ENCODE measurements around the gene CYTL1. TPM values are rescaled to one million over a fixed set of nuclear protein-coding genes. Genes with fewer than 3 reads are reported as not detected.

CYTL1 gene
- total RNA-seq, 1 donor from 2014 or later: not detected

DNA sequence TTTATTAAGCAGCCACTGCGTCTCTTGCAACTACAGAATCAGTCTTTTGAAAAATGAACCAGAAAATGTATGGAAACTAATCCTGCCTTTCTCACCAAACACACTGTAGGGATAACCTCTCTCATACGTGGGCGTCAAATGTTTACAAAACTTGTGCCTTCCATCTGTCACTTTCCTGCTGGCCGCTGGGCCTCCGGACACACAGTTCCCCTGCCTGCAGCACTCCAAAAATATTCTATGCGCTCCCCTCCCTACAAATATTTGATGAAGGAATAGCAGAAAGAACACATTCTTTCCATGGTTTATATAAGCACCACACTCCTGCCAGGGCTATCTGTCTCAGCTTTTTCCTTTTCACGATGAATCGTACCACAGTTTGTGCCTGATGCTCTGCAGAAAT lies 14.9 kb upstream of the CYTL1 start:
- Mint-ChIP-seq H3K4me3 (ENCODE audit: unreplicated experiment) (no peak overlapping the region), H3K36me3 (ENCODE audit: unreplicated experiment) (no peaks in the 10 kb centered on the region), H3K9me3 (ENCODE audit: unreplicated experiment) (peaks cover 2% of the 10 kb centered on the region), H3K4me1 (ENCODE audit: low read depth, unreplicated experiment) (peaks cover 8% of the 10 kb centered on the region), H3K27me3 (ENCODE audit: unreplicated experiment) (peaks cover 4% of the 10 kb centered on the region), H3K27ac (ENCODE audit: unreplicated experiment) (no peak overlapping the region)
- no peak for DNase-seq
- TF ChIP-seq, protein P1, sequence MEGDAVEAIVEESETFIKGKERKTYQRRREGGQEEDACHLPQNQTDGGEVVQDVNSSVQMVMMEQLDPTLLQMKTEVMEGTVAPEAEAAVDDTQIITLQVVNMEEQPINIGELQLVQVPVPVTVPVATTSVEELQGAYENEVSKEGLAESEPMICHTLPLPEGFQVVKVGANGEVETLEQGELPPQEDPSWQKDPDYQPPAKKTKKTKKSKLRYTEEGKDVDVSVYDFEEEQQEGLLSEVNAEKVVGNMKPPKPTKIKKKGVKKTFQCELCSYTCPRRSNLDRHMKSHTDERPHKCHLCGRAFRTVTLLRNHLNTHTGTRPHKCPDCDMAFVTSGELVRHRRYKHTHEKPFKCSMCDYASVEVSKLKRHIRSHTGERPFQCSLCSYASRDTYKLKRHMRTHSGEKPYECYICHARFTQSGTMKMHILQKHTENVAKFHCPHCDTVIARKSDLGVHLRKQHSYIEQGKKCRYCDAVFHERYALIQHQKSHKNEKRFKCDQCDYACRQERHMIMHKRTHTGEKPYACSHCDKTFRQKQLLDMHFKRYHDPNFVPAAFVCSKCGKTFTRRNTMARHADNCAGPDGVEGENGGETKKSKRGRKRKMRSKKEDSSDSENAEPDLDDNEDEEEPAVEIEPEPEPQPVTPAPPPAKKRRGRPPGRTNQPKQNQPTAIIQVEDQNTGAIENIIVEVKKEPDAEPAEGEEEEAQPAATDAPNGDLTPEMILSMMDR (IDR thresholded peaks at IDR 0.05; ENCODE audit: partially characterized antibody, unreplicated experiment): no peak

DNA sequence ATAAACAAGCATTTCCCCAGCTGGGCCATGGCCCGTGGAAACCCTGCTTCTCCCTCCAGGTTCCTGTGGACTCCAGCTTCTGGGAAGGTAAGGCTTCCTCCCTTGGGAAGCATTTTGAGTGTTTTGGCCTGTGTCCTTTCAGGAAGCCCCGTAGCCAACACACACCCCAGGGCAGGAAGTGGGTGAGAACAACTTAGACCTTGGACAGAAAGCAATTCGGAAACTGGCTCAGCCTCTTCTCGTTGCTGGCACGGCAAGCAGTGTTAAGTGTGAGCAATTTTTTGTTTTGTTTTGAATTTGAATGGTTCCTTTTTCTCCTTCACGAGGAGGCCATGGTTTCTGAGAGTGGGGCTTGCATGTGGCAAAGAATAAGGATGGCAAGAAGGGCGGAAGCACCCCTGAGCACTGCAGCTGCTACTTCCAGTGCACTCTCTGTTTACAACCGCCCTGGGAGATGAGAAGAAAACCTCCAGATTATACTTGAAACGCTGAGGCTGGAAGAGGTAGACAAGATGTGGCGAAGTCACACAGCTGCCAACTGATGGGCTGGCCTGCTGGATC lies 14.1 kb upstream of the CYTL1 start:
- TF ChIP-seq, protein P1 (IDR thresholded peaks at IDR 0.05; ENCODE audit: partially characterized antibody, unreplicated experiment): no peak
- Mint-ChIP-seq H3K4me1 (ENCODE audit: low read depth, unreplicated experiment) (peaks cover 8% of the 10 kb centered on the region), H3K9me3 (ENCODE audit: unreplicated experiment) (peaks cover 2% of the 10 kb centered on the region), H3K27ac (ENCODE audit: unreplicated experiment) (no peak overlapping the region), H3K4me3 (ENCODE audit: unreplicated experiment) (no peak overlapping the region), H3K27me3 (ENCODE audit: unreplicated experiment) (peaks cover 4% of the 10 kb centered on the region), H3K36me3 (ENCODE audit: unreplicated experiment) (no peaks in the 10 kb centered on the region)
- no peak for DNase-seq

DNA sequence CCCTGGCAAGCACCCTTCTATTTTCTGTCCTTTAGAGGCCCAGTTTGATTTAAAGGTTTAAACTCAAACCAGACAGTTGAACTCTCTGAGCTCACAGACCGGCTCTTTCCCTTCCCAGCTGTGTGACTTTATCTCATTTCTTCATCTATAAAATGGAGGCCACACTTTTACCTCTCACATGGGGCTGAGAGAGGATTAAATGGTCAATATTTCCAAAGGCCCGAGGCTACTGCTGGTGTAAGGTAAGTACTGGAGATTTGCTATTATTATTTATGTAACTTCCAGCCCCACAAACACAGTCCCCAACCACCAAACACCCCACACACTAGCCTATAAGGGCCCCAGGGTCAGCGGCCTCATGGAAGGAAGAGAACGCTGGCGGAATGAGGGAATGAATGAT lies 13.6 kb upstream of the CYTL1 start:
- TF ChIP-seq, protein P1 (IDR thresholded peaks at IDR 0.05; ENCODE audit: partially characterized antibody, unreplicated experiment): no peak
- peaks cover 2% of the 10 kb centered on the region for H3K9me3 Mint-ChIP-seq (ENCODE audit: unreplicated experiment)
- H3K36me3 Mint-ChIP-seq (ENCODE audit: unreplicated experiment): no peaks in the 10 kb centered on the region
- peaks cover 8% of the 10 kb centered on the region for H3K4me1 Mint-ChIP-seq (ENCODE audit: low read depth, unreplicated experiment)
- DNase-seq: no peak
- no peak overlapping the region for H3K4me3 Mint-ChIP-seq (ENCODE audit: unreplicated experiment)
- H3K27ac Mint-ChIP-seq (ENCODE audit: unreplicated experiment): no peak overlapping the region
- peaks cover 4% of the 10 kb centered on the region for H3K27me3 Mint-ChIP-seq (ENCODE audit: unreplicated experiment)

DNA sequence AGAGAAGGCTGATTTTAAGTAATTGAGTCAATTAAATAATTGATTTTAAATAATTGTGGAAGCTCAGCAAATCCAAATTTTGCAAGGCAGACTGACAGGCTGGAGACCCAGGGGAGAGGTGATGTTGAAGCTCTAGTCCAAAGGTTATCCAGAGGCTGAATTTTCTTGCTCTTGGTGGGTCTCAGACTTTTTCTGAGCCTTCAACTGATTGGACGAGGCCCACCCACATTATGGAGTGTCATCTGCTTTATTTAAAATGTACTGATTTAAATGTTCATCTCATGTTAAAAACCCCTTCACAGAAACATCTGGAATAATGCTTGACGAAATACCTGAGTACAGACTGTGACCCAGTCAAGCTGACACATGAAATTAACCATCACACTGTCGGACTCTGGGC lies 11.7 kb upstream of the CYTL1 start:
- TF ChIP-seq, protein P1 (IDR thresholded peaks at IDR 0.05; ENCODE audit: partially characterized antibody, unreplicated experiment): no peak
- no peak for DNase-seq
- H3K4me3 Mint-ChIP-seq (ENCODE audit: unreplicated experiment): no peak overlapping the region
- H3K27ac Mint-ChIP-seq (ENCODE audit: unreplicated experiment): no peak overlapping the region
- H3K4me1 Mint-ChIP-seq (ENCODE audit: low read depth, unreplicated experiment): peaks cover 8% of the 10 kb centered on the region
- no peaks in the 10 kb centered on the region for H3K36me3 Mint-ChIP-seq (ENCODE audit: unreplicated experiment)
- peaks cover 4% of the 10 kb centered on the region for H3K27me3 Mint-ChIP-seq (ENCODE audit: unreplicated experiment)
- peaks cover 2% of the 10 kb centered on the region for H3K9me3 Mint-ChIP-seq (ENCODE audit: unreplicated experiment)

DNA sequence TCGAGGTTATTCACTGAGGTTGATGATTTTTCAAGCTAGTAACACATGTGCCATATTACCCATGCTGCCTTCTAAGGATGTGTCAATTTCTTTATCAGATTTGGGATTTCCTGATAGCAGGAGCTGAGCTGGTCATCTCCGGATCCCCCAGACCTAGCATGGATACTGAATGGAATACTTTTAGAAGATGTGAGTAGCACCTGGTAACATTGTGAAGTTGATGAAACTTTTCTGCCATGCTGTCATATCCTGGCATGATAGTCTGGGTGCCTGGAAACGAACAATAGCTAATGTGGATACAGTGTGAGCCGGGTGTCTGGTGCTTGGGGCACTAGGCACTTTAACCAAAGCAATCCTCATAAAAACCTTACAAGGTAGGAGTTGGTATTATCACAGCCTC lies 11.0 kb upstream of the CYTL1 start:
- no peak overlapping the region for H3K27ac Mint-ChIP-seq (ENCODE audit: unreplicated experiment)
- no peaks in the 10 kb centered on the region for H3K36me3 Mint-ChIP-seq (ENCODE audit: unreplicated experiment)
- H3K4me3 Mint-ChIP-seq (ENCODE audit: unreplicated experiment): no peak overlapping the region
- H3K27me3 Mint-ChIP-seq (ENCODE audit: unreplicated experiment): peaks cover 4% of the 10 kb centered on the region
- H3K9me3 Mint-ChIP-seq (ENCODE audit: unreplicated experiment): peaks cover 2% of the 10 kb centered on the region
- H3K4me1 Mint-ChIP-seq (ENCODE audit: low read depth, unreplicated experiment): peaks cover 7% of the 10 kb centered on the region
- no peak for DNase-seq
- TF ChIP-seq, protein P1 (IDR thresholded peaks at IDR 0.05; ENCODE audit: partially characterized antibody, unreplicated experiment): no peak
